HepG2 (cell line): ENCODE data around the gene GANC. TPM values are rescaled to one million over a fixed set of nuclear protein-coding genes. Genes with fewer than 3 reads are reported as not detected.
A peak's percentile ranks its signal among the peaks of the same experiment; 100 is the strongest.

ENCODE experiments used
- ATRX ChIP-seq: sonication (generic); formaldehyde crosslinking; IDR thresholded peaks from 2 replicates; pipeline ENCODE4 v1.4.0; 2020; ENCODE audit warnings: missing genetic modification reagents, borderline replicate concordance
- CENPT ChIP-seq: sonication (generic); formaldehyde crosslinking; IDR thresholded peaks from 2 replicates; pipeline ENCODE4 v1.8.0; 2022; ENCODE audit warnings: low read depth, mild to moderate bottlenecking, moderate library complexity, missing genetic modification reagents
- DR1 ChIP-seq: sonication (generic); formaldehyde crosslinking; IDR thresholded peaks from 2 replicates; pipeline ENCODE4 v1.8.0; 2021; ENCODE audit warnings: mild to moderate bottlenecking, missing genetic modification reagents, inconsistent platforms
- POLR2G ChIP-seq: fragments of 200-400 bp; formaldehyde crosslinking; IDR thresholded peaks from 2 replicates; pipeline ENCODE4 v1.6.1; 2018; ENCODE audit warnings: mild to moderate bottlenecking, low read depth, low read length, moderate library complexity
- RARA ChIP-seq: IDR thresholded peaks from 2 replicates; pipeline ENCODE4 v1.6.1; 2016; ENCODE audit warnings: missing genetic modification reagents, missing compliant biosample characterization
- ZNF232 ChIP-seq: sonication (generic); formaldehyde crosslinking; IDR thresholded peaks from 2 replicates; pipeline ENCODE4 v1.4.0; 2020; ENCODE audit warnings: missing genetic modification reagents, borderline replicate concordance
- ZNF331 ChIP-seq: sonication (generic); formaldehyde crosslinking; IDR thresholded peaks from 2 replicates; pipeline ENCODE4 v1.4.0; 2020; ENCODE audit warnings: missing genetic modification reagents
- ZNF749 ChIP-seq: sonication (generic); formaldehyde crosslinking; IDR thresholded peaks from 2 replicates; pipeline ENCODE4 v1.8.0; 2022; ENCODE audit warnings: mild to moderate bottlenecking, missing genetic modification reagents, moderate library complexity, borderline replicate concordance
- ZNF816 ChIP-seq: sonication (generic); formaldehyde crosslinking; IDR thresholded peaks from 2 replicates; pipeline ENCODE4 v1.8.0; 2022; ENCODE audit warnings: missing genetic modification reagents, mild to moderate bottlenecking, borderline replicate concordance
- ZZZ3 ChIP-seq: sonication (generic); formaldehyde crosslinking; IDR thresholded peaks from 2 replicates; pipeline ENCODE4 v1.4.0; 2020; ENCODE audit warnings: missing genetic modification reagents, mild to moderate bottlenecking, borderline replicate concordance
- polyA plus RNA-seq, 8 experiments: library from polyadenylated mRNA; depleted of rRNA in 3 of 8; stranded (reverse) in 7 of 8; unstranded in 1 of 8; fragments of >200 nt; fragmentation: Illumina TruSeq in 4 of 8; extraction: Trizol in 4 of 8; gene quantifications; 2 replicates each; pipeline versions ENCODE4 v1.2.1 to v1.2.3, GENCODE V29; 2011 to 2016; ENCODE audit warnings: low read depth in 4 of 8, missing spikeins in 1 of 8, mixed read lengths in 1 of 8; ENCODE audit not compliant: insufficient read depth in 1 of 8
- total RNA-seq, 5 experiments: library from RNA; depleted of rRNA; stranded (reverse); fragments of >200 nt; fragmentation: Illumina TruSeq; extraction: Trizol; gene quantifications; 2 replicates each; pipeline ENCODE4 v1.2.3, GENCODE V29; 2016; ENCODE audit warnings: low read depth in 1 of 5
- TF ChIP-seq, protein P1 (sequence below): sonication (generic); formaldehyde crosslinking; IDR thresholded peaks from 2 replicates; pipeline ENCODE4 v1.8.0; 2022; ENCODE audit warnings: mild to moderate bottlenecking, missing genetic modification reagents
- TF ChIP-seq, protein P2 (sequence below): sonication (generic); formaldehyde crosslinking; IDR thresholded peaks from 2 replicates; pipeline ENCODE4 v1.5.0; 2020; ENCODE audit warnings: missing genetic modification reagents
- TF ChIP-seq, protein P3 (sequence below): sonication (generic); formaldehyde crosslinking; IDR thresholded peaks from 2 replicates; pipeline ENCODE4 v1.8.0; 2022; ENCODE audit warnings: mild to moderate bottlenecking, missing genetic modification reagents; ENCODE audit not compliant: insufficient replicate concordance
- TF ChIP-seq, protein P4 (sequence below): IDR thresholded peaks from 2 replicates; pipeline ENCODE4 v1.6.1; 2016; ENCODE audit warnings: mild to moderate bottlenecking
- TF ChIP-seq, protein P5 (sequence below): sonication (generic); formaldehyde crosslinking; IDR thresholded peaks from 2 replicates; pipeline ENCODE4 v1.4.0; 2020; ENCODE audit warnings: missing genetic modification reagents
- TF ChIP-seq, protein P6 (sequence below): sonication (generic); formaldehyde crosslinking; IDR thresholded peaks from 2 replicates; pipeline ENCODE4 v1.4.0; 2020; ENCODE audit warnings: missing genetic modification reagents, borderline replicate concordance

Gene GANC
- total and polyA plus RNA-seq, 2 of the 13 experiments (the other 11 are each of a cell fraction or from before 2014, with no cell fraction given): 17.0 to 21.0 TPM

DNA sequence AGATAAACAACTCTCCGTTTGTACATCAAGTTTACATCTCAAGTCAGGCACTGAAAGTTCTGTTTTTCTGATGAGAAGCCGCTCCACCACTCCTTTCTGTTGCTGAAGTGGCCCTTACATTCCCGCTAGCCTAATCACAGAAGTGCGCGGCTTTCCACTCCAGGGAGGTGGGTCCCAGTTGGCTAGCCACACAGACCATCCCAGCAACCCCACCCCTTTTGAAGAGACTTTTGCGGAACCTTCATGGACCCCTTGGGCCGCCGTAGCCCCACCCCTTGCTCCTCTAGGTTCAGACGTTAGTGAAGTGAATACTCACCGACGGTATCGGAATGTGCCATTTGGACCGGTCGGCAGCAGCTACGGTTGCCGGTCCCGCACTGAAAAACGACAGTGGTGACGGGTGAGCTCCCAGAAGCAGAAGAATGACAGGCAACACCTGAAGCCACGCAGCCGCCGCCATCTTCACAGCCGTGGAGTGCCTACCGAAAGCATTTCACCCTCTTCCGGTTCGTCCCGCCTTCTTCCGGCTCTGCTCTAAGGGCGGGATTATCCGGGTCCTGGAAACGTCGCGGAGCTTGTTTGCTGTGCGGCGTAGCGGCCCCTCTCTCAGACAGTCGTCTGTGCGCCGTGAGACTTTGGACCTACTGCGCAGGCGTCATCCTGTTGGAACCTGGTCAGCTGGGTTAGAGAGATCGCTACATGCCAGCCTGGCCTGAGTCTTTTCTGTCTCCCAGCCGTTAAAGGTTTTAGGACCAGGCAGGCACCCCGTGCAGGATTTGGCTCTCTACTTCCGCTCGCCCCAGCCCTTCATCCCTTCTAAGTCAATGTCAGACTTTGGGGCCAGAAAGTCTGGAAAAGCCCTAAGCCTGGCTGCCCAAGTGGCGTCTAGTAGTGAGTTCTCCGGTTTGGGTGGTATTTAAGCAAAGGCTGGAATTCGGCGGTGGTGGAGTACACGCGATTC, at the start of gene GANC, which contains the start of gene TMEM87A (continued):
- TF ChIP-seq, protein P1, sequence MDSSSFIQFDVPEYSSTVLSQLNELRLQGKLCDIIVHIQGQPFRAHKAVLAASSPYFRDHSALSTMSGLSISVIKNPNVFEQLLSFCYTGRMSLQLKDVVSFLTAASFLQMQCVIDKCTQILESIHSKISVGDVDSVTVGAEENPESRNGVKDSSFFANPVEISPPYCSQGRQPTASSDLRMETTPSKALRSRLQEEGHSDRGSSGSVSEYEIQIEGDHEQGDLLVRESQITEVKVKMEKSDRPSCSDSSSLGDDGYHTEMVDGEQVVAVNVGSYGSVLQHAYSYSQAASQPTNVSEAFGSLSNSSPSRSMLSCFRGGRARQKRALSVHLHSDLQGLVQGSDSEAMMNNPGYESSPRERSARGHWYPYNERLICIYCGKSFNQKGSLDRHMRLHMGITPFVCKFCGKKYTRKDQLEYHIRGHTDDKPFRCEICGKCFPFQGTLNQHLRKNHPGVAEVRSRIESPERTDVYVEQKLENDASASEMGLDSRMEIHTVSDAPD (CRISPR knock-in tag): peak; percentile 52; the same call in 1 of the 2 replicates
- peak; percentile 69; the same call in 1 of the 2 replicates for TF ChIP-seq ZNF749 (CRISPR knock-in tag)
- TF ChIP-seq ZNF232 (CRISPR knock-in tag): no peak; the same call in 1 of the 2 replicates
- TF ChIP-seq, protein P2, sequence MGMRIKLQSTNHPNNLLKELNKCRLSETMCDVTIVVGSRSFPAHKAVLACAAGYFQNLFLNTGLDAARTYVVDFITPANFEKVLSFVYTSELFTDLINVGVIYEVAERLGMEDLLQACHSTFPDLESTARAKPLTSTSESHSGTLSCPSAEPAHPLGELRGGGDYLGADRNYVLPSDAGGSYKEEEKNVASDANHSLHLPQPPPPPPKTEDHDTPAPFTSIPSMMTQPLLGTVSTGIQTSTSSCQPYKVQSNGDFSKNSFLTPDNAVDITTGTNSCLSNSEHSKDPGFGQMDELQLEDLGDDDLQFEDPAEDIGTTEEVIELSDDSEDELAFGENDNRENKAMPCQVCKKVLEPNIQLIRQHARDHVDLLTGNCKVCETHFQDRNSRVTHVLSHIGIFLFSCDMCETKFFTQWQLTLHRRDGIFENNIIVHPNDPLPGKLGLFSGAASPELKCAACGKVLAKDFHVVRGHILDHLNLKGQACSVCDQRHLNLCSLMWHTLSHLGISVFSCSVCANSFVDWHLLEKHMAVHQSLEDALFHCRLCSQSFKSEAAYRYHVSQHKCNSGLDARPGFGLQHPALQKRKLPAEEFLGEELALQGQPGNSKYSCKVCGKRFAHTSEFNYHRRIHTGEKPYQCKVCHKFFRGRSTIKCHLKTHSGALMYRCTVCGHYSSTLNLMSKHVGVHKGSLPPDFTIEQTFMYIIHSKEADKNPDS (CRISPR knock-in tag): no peak
- TF ChIP-seq POLR2G: peak; percentile 96
- TF ChIP-seq, protein P3, sequence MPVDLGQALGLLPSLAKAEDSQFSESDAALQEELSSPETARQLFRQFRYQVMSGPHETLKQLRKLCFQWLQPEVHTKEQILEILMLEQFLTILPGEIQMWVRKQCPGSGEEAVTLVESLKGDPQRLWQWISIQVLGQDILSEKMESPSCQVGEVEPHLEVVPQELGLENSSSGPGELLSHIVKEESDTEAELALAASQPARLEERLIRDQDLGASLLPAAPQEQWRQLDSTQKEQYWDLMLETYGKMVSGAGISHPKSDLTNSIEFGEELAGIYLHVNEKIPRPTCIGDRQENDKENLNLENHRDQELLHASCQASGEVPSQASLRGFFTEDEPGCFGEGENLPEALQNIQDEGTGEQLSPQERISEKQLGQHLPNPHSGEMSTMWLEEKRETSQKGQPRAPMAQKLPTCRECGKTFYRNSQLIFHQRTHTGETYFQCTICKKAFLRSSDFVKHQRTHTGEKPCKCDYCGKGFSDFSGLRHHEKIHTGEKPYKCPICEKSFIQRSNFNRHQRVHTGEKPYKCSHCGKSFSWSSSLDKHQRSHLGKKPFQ (CRISPR knock-in tag): no peak
- peak; percentile 43; the same call in 1 of the 2 replicates for TF ChIP-seq ZNF331 (CRISPR knock-in tag)
- peak; percentile 84; the same call in 1 of the 2 replicates for TF ChIP-seq ZZZ3
- TF ChIP-seq RARA (CRISPR knock-in tag): peak; percentile 45
- TF ChIP-seq ZNF816: no peak
- no peak for TF ChIP-seq CENPT (CRISPR knock-in tag)
- TF ChIP-seq, protein P4, sequence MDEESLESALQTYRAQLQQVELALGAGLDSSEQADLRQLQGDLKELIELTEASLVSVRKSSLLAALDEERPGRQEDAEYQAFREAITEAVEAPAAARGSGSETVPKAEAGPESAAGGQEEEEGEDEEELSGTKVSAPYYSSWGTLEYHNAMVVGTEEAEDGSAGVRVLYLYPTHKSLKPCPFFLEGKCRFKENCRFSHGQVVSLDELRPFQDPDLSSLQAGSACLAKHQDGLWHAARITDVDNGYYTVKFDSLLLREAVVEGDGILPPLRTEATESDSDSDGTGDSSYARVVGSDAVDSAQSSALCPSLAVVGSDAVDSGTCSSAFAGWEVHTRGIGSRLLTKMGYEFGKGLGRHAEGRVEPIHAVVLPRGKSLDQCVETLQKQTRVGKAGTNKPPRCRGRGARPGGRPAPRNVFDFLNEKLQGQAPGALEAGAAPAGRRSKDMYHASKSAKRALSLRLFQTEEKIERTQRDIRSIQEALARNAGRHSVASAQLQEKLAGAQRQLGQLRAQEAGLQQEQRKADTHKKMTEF (CRISPR knock-in tag): peak; percentile 88
- TF ChIP-seq DR1: peak; percentile 75
- TF ChIP-seq, protein P5, sequence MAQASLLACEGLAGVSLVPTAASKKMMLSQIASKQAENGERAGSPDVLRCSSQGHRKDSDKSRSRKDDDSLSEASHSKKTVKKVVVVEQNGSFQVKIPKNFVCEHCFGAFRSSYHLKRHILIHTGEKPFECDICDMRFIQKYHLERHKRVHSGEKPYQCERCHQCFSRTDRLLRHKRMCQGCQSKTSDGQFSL (CRISPR knock-in tag): peak; percentile 17; the same call in 1 of the 2 replicates
- TF ChIP-seq ATRX (CRISPR knock-in tag): no peak
- TF ChIP-seq, protein P6, sequence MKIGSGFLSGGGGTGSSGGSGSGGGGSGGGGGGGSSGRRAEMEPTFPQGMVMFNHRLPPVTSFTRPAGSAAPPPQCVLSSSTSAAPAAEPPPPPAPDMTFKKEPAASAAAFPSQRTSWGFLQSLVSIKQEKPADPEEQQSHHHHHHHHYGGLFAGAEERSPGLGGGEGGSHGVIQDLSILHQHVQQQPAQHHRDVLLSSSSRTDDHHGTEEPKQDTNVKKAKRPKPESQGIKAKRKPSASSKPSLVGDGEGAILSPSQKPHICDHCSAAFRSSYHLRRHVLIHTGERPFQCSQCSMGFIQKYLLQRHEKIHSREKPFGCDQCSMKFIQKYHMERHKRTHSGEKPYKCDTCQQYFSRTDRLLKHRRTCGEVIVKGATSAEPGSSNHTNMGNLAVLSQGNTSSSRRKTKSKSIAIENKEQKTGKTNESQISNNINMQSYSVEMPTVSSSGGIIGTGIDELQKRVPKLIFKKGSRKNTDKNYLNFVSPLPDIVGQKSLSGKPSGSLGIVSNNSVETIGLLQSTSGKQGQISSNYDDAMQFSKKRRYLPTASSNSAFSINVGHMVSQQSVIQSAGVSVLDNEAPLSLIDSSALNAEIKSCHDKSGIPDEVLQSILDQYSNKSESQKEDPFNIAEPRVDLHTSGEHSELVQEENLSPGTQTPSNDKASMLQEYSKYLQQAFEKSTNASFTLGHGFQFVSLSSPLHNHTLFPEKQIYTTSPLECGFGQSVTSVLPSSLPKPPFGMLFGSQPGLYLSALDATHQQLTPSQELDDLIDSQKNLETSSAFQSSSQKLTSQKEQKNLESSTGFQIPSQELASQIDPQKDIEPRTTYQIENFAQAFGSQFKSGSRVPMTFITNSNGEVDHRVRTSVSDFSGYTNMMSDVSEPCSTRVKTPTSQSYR (CRISPR knock-in tag): no peak
